Activated T-cell treated with anti-CD3 and anti-CD28 coated beads, Interleukin-2, amount 50 U/mL, for 72 hours (primary cell): ENCODE measurements around the gene CPHXL. TPM values are rescaled to one million over a fixed set of nuclear protein-coding genes. Genes with fewer than 3 reads are reported as not detected.

Experiments
- ATAC-seq, 2 donors: fragments of 150-1000 bp; cut with Tn5 transposase; replicated peaks in 1 of 2; 2 replicates each; pipeline ENCODE4 v1.10.0; 2021; ENCODE audit warnings: moderate library complexity in 2 of 2, mild to moderate bottlenecking in 1 of 2
- DNase-seq, 2 donors: peaks; one replicate each; pipeline ENCODE4 v3.0.0; 2021 to 2022; ENCODE audit warnings: mixed read lengths in 1 of 2
- H3K27ac Mint-ChIP-seq: one replicate; pipeline ENCODE4 v1.8.0; 2022; ENCODE audit warnings: mild to moderate bottlenecking, moderate library complexity, mixed read lengths
- H3K27me3 Mint-ChIP-seq: one replicate; pipeline ENCODE4 v1.8.0; 2022; ENCODE audit warnings: low read depth, mixed read lengths
- H3K36me3 Mint-ChIP-seq, 2 donors: one replicate each; pipeline ENCODE4 v1.8.0; 2022; ENCODE audit warnings: mixed read lengths in 2 of 2, mild to moderate bottlenecking in 1 of 2; ENCODE audit not compliant: insufficient read depth in 2 of 2
- H3K4me1 Mint-ChIP-seq: one replicate; pipeline ENCODE4 v1.8.0; 2022; ENCODE audit warnings: low read depth, mixed read lengths
- H3K4me3 Mint-ChIP-seq, 2 donors: one replicate each; pipeline ENCODE4 v1.8.0; 2022; ENCODE audit warnings: mild to moderate bottlenecking in 2 of 2, mixed read lengths in 2 of 2, moderate library complexity in 2 of 2
- H3K9me3 Mint-ChIP-seq, 2 donors: one replicate each; pipeline ENCODE4 v1.8.0; 2022; ENCODE audit warnings: mixed read lengths in 2 of 2
- total RNA-seq, 2 donors: library from RNA; stranded (reverse); gene quantifications; one replicate each; pipeline ENCODE4 v1.2.3, GENCODE V29; 2022

The CPHXL gene
- total RNA-seq, 2 donors from 2014 or later: not detected

- H3K27ac Mint-ChIP-seq: no peak overlapping the region
- no peak for DNase-seq
- no peaks in the 10 kb centered on the region for H3K36me3 Mint-ChIP-seq
- ATAC-seq: no peak
- no peaks in the 10 kb centered on the region for H3K27me3 Mint-ChIP-seq
- no peak overlapping the region for H3K4me3 Mint-ChIP-seq
- H3K4me1 Mint-ChIP-seq: no peaks in the 10 kb centered on the region
- H3K9me3 Mint-ChIP-seq: peaks cover 3 to 4% of the 10 kb centered on the region in 2 donors
Measured at GRCh38 chr16:75682308-75682707, 44.0 kb downstream of the CPHXL start.

GRCh38 chr16:75679366-75679765 lies 46.9 kb downstream of the CPHXL start:
- DNase-seq (no peak), ATAC-seq (no peak)
- Mint-ChIP-seq H3K9me3 (peaks cover 1 to 4% of the 10 kb centered on the region in 2 donors), H3K27ac (no peak overlapping the region), H3K27me3 (no peaks in the 10 kb centered on the region), H3K36me3 (no peaks in the 10 kb centered on the region), H3K4me3 (no peak overlapping the region), H3K4me1 (no peaks in the 10 kb centered on the region)

DNA sequence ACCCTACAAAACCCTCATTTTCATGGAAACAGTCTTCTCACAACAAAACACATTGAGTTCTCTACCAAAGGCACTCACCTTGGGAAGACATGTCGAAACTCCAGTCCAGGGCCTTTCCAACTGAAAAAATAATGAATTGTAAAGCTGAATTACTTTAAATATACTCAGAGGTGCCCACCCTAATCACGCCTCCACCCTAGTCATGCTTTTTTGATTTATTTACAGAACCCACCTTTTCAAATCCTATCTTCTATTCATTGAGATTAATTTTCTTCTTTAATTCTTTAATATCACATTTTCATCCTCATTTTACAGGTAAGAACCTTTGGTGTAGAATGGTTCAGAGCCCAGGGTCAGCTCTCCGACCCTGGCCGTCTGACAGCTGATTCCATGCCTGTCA lies 49.4 kb downstream of the CPHXL start, which contains the start of gene CPHXL2:
TSS of gene CPHXL2 (minus strand) at position 101 of the 400 bp plus-strand sequence. CDS start at position 91, 10 bp downstream.
- Mint-ChIP-seq H3K9me3 (no peaks in the 10 kb centered on the region), H3K4me1 (no peaks in the 10 kb centered on the region), H3K27me3 (no peaks in the 10 kb centered on the region), H3K27ac (no peak within 1 kb of the TSS), H3K36me3 (no peaks in the 10 kb centered on the region), H3K4me3 (no peak within 1 kb of the TSS)
- DNase-seq (no peak), ATAC-seq (no peak)

DNA sequence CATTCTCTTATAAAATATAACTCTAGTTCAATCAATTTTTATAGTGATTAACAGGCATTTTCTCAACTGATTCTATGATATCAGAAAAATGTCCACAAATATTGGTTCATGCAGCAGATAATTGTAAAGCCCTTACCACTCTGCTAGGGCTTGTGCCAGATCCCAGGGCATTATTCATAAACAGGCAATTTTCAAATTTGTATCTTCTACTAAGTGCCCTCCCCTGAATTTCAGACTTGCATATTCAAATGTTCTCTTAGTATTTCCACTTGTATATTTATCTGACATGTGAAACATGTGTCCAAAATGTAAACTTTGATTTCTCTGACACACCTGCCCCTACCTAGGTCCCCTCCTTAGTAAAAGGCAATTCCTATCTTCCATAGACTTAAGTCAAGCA lies 58.8 kb downstream of the CPHXL start:
- no peak for DNase-seq
- Mint-ChIP-seq H3K36me3 (no peaks in the 10 kb centered on the region), H3K27ac (no peak overlapping the region), H3K9me3 (no peaks in the 10 kb centered on the region), H3K4me3 (no peak overlapping the region), H3K4me1 (no peaks in the 10 kb centered on the region), H3K27me3 (no peaks in the 10 kb centered on the region)
- no peak for ATAC-seq

Other genes starting within 250 kb of the CPHXL start
- gene CHST6, start 231.0 kb downstream of the CPHXL start, total RNA-seq: under 1 TPM; 0.07 TPM
- gene CHST5, start 190.4 kb downstream of the CPHXL start, total RNA-seq: under 1 TPM in 1 of 2 donors, not detected in 1; 0.82 TPM
- gene TMEM231, start 170.2 kb downstream of the CPHXL start, total RNA-seq: 1 to 10 TPM; 3.5 to 9.6 TPM
- gene GABARAPL2, start 160.1 kb downstream of the CPHXL start, total RNA-seq: 10 to 100 TPM; 64.4 to 77.3 TPM
- gene ADAT1, start 103.2 kb downstream of the CPHXL start, total RNA-seq: 10 to 100 TPM; 38.2 to 60.5 TPM
- 100 to 1,000 TPM; 189 to 191 TPM for gene KARS1, start 78.8 kb downstream of the CPHXL start, total RNA-seq
- gene TERF2IP, start 78.7 kb downstream of the CPHXL start, total RNA-seq: 10 to 100 TPM; 69.3 to 71.6 TPM
- gene CPHXL2, start 49.5 kb downstream of the CPHXL start, total RNA-seq: not detected
- gene DUXB, start 25.0 kb downstream of the CPHXL start, total RNA-seq: not detected